HepG2 (cell line): ENCODE measurements around the gene TGM6. TPM values are rescaled to one million over a fixed set of nuclear protein-coding genes. Genes with fewer than 3 reads are reported as not detected.

Experiments used
- ATF1 ChIP-seq: IDR thresholded peaks from 2 replicates; pipeline ENCODE4 v1.6.1; 2016; ENCODE audit warnings: mild to moderate bottlenecking, control low read depth
- DMTF1 ChIP-seq: sonication (generic); formaldehyde crosslinking; IDR thresholded peaks from 2 replicates; pipeline ENCODE4 v1.4.0; 2020; ENCODE audit warnings: mild to moderate bottlenecking, missing genetic modification reagents
- HMGA1 ChIP-seq: sonication (generic); formaldehyde crosslinking; conservative IDR thresholded peaks from 2 replicates; pipeline ENCODE4 v1.4.0; 2020; ENCODE audit warnings: missing genetic modification reagents
- MEIS1 ChIP-seq: sonication (generic); formaldehyde crosslinking; IDR thresholded peaks from 2 replicates; pipeline ENCODE4 v1.9.0; 2021; ENCODE audit warnings: mild to moderate bottlenecking, missing genetic modification reagents, moderate library complexity, borderline replicate concordance
- MYC ChIP-seq: sonication (generic); formaldehyde crosslinking; IDR thresholded peaks from 2 replicates; pipeline ENCODE4 v1.9.0; 2021; ENCODE audit warnings: missing genetic modification reagents, borderline replicate concordance
- PAWR ChIP-seq: sonication (generic); formaldehyde crosslinking; IDR thresholded peaks from 2 replicates; pipeline ENCODE4 v1.4.0; 2020; ENCODE audit warnings: missing genetic modification reagents, mild to moderate bottlenecking, borderline replicate concordance
- PRDM10 ChIP-seq: sonication (generic); formaldehyde crosslinking; IDR thresholded peaks from 2 replicates; pipeline ENCODE4 v1.4.0; 2020; ENCODE audit warnings: low read depth, missing genetic modification reagents
- XBP1 ChIP-seq: sonication (generic); formaldehyde crosslinking; IDR thresholded peaks from 2 replicates; pipeline ENCODE4 v1.5.0; 2020; ENCODE audit warnings: missing genetic modification reagents
- ZBTB38 ChIP-seq: sonication (generic); formaldehyde crosslinking; IDR thresholded peaks from 2 replicates; pipeline ENCODE4 v1.5.1; 2020; ENCODE audit warnings: mild to moderate bottlenecking, missing genetic modification reagents
- ZNF17 ChIP-seq: sonication (generic); formaldehyde crosslinking; IDR thresholded peaks from 2 replicates; pipeline ENCODE4 v1.5.0; 2020; ENCODE audit warnings: mild to moderate bottlenecking, missing genetic modification reagents
- ZNF34 ChIP-seq: sonication (generic); formaldehyde crosslinking; IDR thresholded peaks from 2 replicates; pipeline ENCODE4 v1.4.0; 2020; ENCODE audit warnings: mild to moderate bottlenecking, missing genetic modification reagents, borderline replicate concordance
- ZNF343 ChIP-seq: sonication (generic); formaldehyde crosslinking; IDR thresholded peaks from 2 replicates; pipeline ENCODE4 v1.4.0; 2020; ENCODE audit warnings: mild to moderate bottlenecking, missing genetic modification reagents
- ZNF614 ChIP-seq: IDR thresholded peaks from 2 replicates; pipeline ENCODE4 v1.6.1; 2018; ENCODE audit warnings: missing biosample characterization, missing genetic modification reagents, inconsistent platforms, borderline replicate concordance
- ZNF678 ChIP-seq: sonication (generic); formaldehyde crosslinking; IDR thresholded peaks from 2 replicates; pipeline ENCODE4 v1.4.0; 2020; ENCODE audit warnings: mild to moderate bottlenecking, missing genetic modification reagents
- ZNF782 ChIP-seq: sonication (generic); formaldehyde crosslinking; IDR thresholded peaks from 2 replicates; pipeline ENCODE4 v1.4.0; 2020; ENCODE audit warnings: missing genetic modification reagents, mild to moderate bottlenecking, borderline replicate concordance
- ZNF788 ChIP-seq: sonication (generic); formaldehyde crosslinking; IDR thresholded peaks from 2 replicates; pipeline ENCODE4 v1.5.0; 2020; ENCODE audit warnings: mild to moderate bottlenecking, missing genetic modification reagents, borderline replicate concordance
- ZSCAN30 ChIP-seq: sonication (generic); formaldehyde crosslinking; IDR thresholded peaks from 2 replicates; pipeline ENCODE4 v1.5.0; 2020; ENCODE audit warnings: mild to moderate bottlenecking, missing genetic modification reagents
- polyA plus RNA-seq, 8 experiments: library from polyadenylated mRNA; depleted of rRNA in 3 of 8; stranded (reverse) in 7 of 8; unstranded in 1 of 8; fragments of >200 nt; fragmentation: Illumina TruSeq in 4 of 8; extraction: Trizol in 4 of 8; gene quantifications; 2 replicates each; pipeline versions ENCODE4 v1.2.1 to v1.2.3, GENCODE V29; 2011 to 2016; ENCODE audit warnings: low read depth in 4 of 8, missing spikeins in 1 of 8, mixed read lengths in 1 of 8; ENCODE audit not compliant: insufficient read depth in 1 of 8
- total RNA-seq, 5 experiments: library from RNA; depleted of rRNA; stranded (reverse); fragments of >200 nt; fragmentation: Illumina TruSeq; extraction: Trizol; gene quantifications; 2 replicates each; pipeline ENCODE4 v1.2.3, GENCODE V29; 2016; ENCODE audit warnings: low read depth in 1 of 5
- TF ChIP-seq, protein P1 (sequence below): sonication (generic); formaldehyde crosslinking; IDR thresholded peaks from 2 replicates; pipeline ENCODE4 v1.5.0; 2020; ENCODE audit warnings: missing genetic modification reagents
- TF ChIP-seq, protein P2 (sequence below): sonication (generic); formaldehyde crosslinking; IDR thresholded peaks from 2 replicates; pipeline ENCODE4 v1.5.1; 2020; ENCODE audit warnings: missing genetic modification reagents, mild to moderate bottlenecking, borderline replicate concordance

TGM6 gene
- total and polyA plus RNA-seq, 2 of the 13 experiments (the other 11 are each of a cell fraction or from before 2014, with no cell fraction given) = not detected

GRCh38 chr20:2468581-2469407 is 88.1 kb downstream of the TGM6 start (continued):
- 0 out of 2 replicates have a peak, but pooled peaks have one; percentile 20 for TF ChIP-seq PRDM10 (CRISPR knock-in tag)
- TF ChIP-seq ZNF343 (CRISPR knock-in tag) = 0 out of 2 replicates have a peak, but pooled peaks have one; percentile 24
- TF ChIP-seq MYC (CRISPR knock-in tag) = no peak
- TF ChIP-seq XBP1 (CRISPR knock-in tag) = no peak
- TF ChIP-seq ATF1 = 0 out of 2 replicates have a peak, but pooled peaks have one; percentile 29
- 0 out of 2 replicates have a peak, but pooled peaks have one; percentile 51 for TF ChIP-seq MEIS1 (CRISPR knock-in tag)
- TF ChIP-seq ZNF34 = no peak
- 0 out of 2 replicates have a peak, but pooled peaks have one; percentile 45 for TF ChIP-seq ZNF678
- TF ChIP-seq ZNF614 = 0 out of 2 replicates have a peak, but pooled peaks have one; percentile 14
- TF ChIP-seq, protein P1, sequence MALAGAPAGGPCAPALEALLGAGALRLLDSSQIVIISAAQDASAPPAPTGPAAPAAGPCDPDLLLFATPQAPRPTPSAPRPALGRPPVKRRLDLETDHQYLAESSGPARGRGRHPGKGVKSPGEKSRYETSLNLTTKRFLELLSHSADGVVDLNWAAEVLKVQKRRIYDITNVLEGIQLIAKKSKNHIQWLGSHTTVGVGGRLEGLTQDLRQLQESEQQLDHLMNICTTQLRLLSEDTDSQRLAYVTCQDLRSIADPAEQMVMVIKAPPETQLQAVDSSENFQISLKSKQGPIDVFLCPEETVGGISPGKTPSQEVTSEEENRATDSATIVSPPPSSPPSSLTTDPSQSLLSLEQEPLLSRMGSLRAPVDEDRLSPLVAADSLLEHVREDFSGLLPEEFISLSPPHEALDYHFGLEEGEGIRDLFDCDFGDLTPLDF (CRISPR knock-in tag) = no peak
- TF ChIP-seq ZBTB38 = no peak
- 0 out of 2 replicates have a peak, but pooled peaks have one; percentile 72 for TF ChIP-seq DMTF1
- TF ChIP-seq HMGA1 (CRISPR knock-in tag) = 0 out of 2 replicates have a peak, but pooled peaks have one; percentile 41
- TF ChIP-seq ZSCAN30 (CRISPR knock-in tag) = peak; percentile 25; the same call in 1 of the 2 replicates
- 0 out of 2 replicates have a peak, but pooled peaks have one; percentile 67 for TF ChIP-seq ZNF17
- TF ChIP-seq ZNF788 (CRISPR knock-in tag) = 0 out of 2 replicates have a peak, but pooled peaks have one; percentile 54
- TF ChIP-seq PAWR (CRISPR knock-in tag) = 0 out of 2 replicates have a peak, but pooled peaks have one; percentile 65
- TF ChIP-seq, protein P2, sequence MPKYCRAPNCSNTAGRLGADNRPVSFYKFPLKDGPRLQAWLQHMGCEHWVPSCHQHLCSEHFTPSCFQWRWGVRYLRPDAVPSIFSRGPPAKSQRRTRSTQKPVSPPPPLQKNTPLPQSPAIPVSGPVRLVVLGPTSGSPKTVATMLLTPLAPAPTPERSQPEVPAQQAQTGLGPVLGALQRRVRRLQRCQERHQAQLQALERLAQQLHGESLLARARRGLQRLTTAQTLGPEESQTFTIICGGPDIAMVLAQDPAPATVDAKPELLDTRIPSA = no peak
- TF ChIP-seq ZNF782 (CRISPR knock-in tag) = 0 out of 2 replicates have a peak, but pooled peaks have one; percentile 32
